Esophagus muscularis mucosa (tissue), 3 donors: Measurements from ENCODE around the gene PTPRT.

Experiments
- POLR2A ChIP-seq: fragments of 450-650 bp; IDR thresholded peaks from one replicate; pipeline ENCODE4 v1.6.1; 2017; ENCODE audit warnings: antibody characterized with exemption, moderate library complexity, mild to moderate bottlenecking, low read depth
- TF ChIP-seq, protein P1 (sequence below), 3 experiments: fragments of 200-600 bp in 2 of 3; fragments of 450-650 bp in 1 of 3; sonication (generic) in 2 of 3; IDR thresholded peaks; one replicate each; pipeline ENCODE4 v1.5.1; 2017 to 2019; ENCODE audit warnings: antibody characterized with exemption in 3 of 3, mild to moderate bottlenecking in 2 of 3, moderate library complexity in 1 of 3

DNA sequence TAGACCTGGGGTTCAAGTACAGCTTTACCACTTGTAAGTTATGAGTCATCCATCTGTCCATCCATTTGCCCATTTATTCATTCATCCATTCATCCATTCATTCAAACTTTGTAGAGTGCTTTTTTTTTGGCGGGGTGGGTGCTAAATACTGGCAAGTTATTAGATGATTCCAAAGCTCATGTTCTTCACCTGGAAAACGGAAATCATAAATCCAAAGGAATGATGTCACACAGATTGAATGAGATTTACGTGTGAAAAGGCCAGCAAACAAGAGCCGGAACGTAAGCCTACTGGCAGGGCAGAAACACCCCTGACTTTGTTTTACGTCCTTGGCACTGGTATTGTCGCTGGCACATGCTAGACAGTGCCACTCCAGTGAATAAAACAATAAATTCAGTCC lies 1090.6 kb downstream of the PTPRT start:
- TF ChIP-seq, protein P1, sequence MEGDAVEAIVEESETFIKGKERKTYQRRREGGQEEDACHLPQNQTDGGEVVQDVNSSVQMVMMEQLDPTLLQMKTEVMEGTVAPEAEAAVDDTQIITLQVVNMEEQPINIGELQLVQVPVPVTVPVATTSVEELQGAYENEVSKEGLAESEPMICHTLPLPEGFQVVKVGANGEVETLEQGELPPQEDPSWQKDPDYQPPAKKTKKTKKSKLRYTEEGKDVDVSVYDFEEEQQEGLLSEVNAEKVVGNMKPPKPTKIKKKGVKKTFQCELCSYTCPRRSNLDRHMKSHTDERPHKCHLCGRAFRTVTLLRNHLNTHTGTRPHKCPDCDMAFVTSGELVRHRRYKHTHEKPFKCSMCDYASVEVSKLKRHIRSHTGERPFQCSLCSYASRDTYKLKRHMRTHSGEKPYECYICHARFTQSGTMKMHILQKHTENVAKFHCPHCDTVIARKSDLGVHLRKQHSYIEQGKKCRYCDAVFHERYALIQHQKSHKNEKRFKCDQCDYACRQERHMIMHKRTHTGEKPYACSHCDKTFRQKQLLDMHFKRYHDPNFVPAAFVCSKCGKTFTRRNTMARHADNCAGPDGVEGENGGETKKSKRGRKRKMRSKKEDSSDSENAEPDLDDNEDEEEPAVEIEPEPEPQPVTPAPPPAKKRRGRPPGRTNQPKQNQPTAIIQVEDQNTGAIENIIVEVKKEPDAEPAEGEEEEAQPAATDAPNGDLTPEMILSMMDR (IDR thresholded peaks at IDR 0.05), result no peak
- no peak for TF ChIP-seq POLR2A
